Adrenal gland (tissue), 5 donors: Measurements from ENCODE around the gene ANTXR1.

Experiments used
- CTCF ChIP-seq, 6 experiments: fragments of 450-650 bp in 4 of 6; fragments of 200-600 bp in 2 of 6; sonication (generic) in 1 of 6; IDR thresholded peaks; 1 replicate in 5 of 6; 2 replicates in 1 of 6; pipeline versions ENCODE4 v1.5.1 to v1.8.0; 2016 to 2021; ENCODE audit warnings: antibody characterized with exemption in 6 of 6, mild to moderate bottlenecking in 2 of 6, moderate library complexity in 1 of 6
- POLR2A ChIP-seq, 2 donors: fragments of 450-650 bp; IDR thresholded peaks; one replicate each; pipeline ENCODE4 v1.6.1; 2017; ENCODE audit warnings: antibody characterized with exemption in 2 of 2, mild to moderate bottlenecking in 2 of 2, moderate library complexity in 1 of 2
- donor health status: DM: no; HTN: no; CAD: no.

- no peak for TF ChIP-seq CTCF (IDR thresholded peaks at IDR 0.05)
- TF ChIP-seq POLR2A (IDR thresholded peaks at IDR 0.05), result no peak
These were observed 165.8 kb downstream of the ANTXR1 start for GRCh38 chr2:69178756-69179155.
